Measurements from ENCODE around the gene LRMDA.

DNA sequence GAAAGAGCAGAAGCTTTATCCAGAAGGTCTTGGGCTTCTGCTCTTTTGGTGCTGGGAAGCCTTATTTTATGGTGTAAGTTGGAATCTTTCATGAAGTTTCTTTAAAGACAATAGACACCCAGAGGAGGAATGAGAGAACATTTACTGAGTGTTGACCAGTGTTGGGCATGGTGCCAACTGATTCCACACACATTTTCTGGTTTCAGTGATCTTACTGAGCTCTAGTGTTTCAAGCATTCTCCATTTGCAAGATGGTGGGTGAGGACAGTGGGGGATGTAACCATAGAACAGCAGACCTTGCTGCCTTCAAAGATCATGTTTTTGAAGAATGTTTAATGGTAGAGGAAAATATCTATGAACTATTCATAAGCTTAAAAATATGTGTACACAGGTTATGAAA, 114.6 kb downstream of the LRMDA start:
- TF ChIP-seq POLR2A (IDR thresholded peaks at IDR 0.05), result no peak
- TF ChIP-seq EP300 (IDR thresholded peaks at IDR 0.05; ENCODE audit: low read depth), result no peak
- no peak for TF ChIP-seq CTCF (IDR thresholded peaks at IDR 0.05)
- no peak for TF ChIP-seq POLR2AphosphoS5 (IDR thresholded peaks at IDR 0.05)

All from transverse colon (tissue), 4 donors.